SK-MEL-5 (cell line): ENCODE results near the gene PTH2R. TPM values are rescaled to one million over a fixed set of nuclear protein-coding genes. Genes with fewer than 3 reads are reported as not detected.
"Not testable (repeated sequence)": the region's sequence is repeated elsewhere in the genome, so short reads cannot be mapped to it uniquely, and the experiment has no call there.

ENCODE experiments used
- DNase-seq: peaks from one replicate; pipeline ENCODE4 v3.0.0-alpha.2; 2016; ENCODE audit warnings: low read depth, low spot score
- in situ Hi-C: cut with HindIII; loops from 2 replicates; pipeline ENCODE4 v1.10.0; 2016; ENCODE audit warnings: low sequenced_read_pairs, high pct_unique_total_duplicates, low pct_unique_long_range_greater_than_20kb
- total RNA-seq: library from RNA; depleted of rRNA; stranded (reverse); fragments of >200 nt; shearing (Covaris generic); gene quantifications from 2 replicates; pipeline ENCODE4 v1.2.3, GENCODE V29; 2014; rRNA removed

Gene PTH2R
- total RNA-seq, 1 experiment from 2014 or later: 0.13 TPM

- no peak for DNase-seq
- in situ Hi-C loops: no loop called here
These were observed 103.0 kb downstream of the PTH2R start for GRCh38 chr2:208509586-208509985.

GRCh38 chr2:208511016-208511415, 104.4 kb downstream of the PTH2R start:
- no peak for DNase-seq
- in situ Hi-C loops: no loop called here

- in situ Hi-C loops: no loop called here
- DNase-seq: no peak
These were observed 105.0 kb downstream of the PTH2R start for GRCh38 chr2:208511573-208511972.

GRCh38 chr2:208515099-208515498, 108.5 kb downstream of the PTH2R start:
- in situ Hi-C loops: no loop called here
- no peak for DNase-seq

- in situ Hi-C loops, DNase-seq: not testable (repeated sequence)
These were observed 116.5 kb downstream of the PTH2R start for GRCh38 chr2:208523069-208523468.

- in situ Hi-C loops, DNase-seq: not testable (repeated sequence)
These were observed 118.6 kb downstream of the PTH2R start for GRCh38 chr2:208525165-208525564.

GRCh38 chr2:208529796-208530195, 123.2 kb downstream of the PTH2R start:
- no peak for DNase-seq
- in situ Hi-C loops: no loop called here

- no peak for DNase-seq
- in situ Hi-C loops: no loop called here
These were observed 124.8 kb downstream of the PTH2R start for GRCh38 chr2:208531361-208531760.

- DNase-seq, in situ Hi-C loops: not testable (repeated sequence)
These were observed 129.0 kb downstream of the PTH2R start for GRCh38 chr2:208535578-208535977.

GRCh38 chr2:208541461-208541988, 134.9 kb downstream of the PTH2R start:
- in situ Hi-C loops: no loop called here
- no peak for DNase-seq

GRCh38 chr2:208541989-208542464, 135.4 kb downstream of the PTH2R start:
- in situ Hi-C loops: no loop called here
- no peak for DNase-seq

- in situ Hi-C loops: no loop called here
- no peak for DNase-seq
These were observed 136.0 kb downstream of the PTH2R start for GRCh38 chr2:208542465-208543041.

Other genes starting within 250 kb of the PTH2R start
- gene CRYGA, start 243.2 kb upstream of the PTH2R start, total RNA-seq: not detected in 2 replicates
- gene C2orf80, start 216.8 kb upstream of the PTH2R start, total RNA-seq: 0.32 and 0.45 TPM in 2 replicates
- 432 and 474 TPM in 2 replicates for gene IDH1, start 151.7 kb upstream of the PTH2R start, total RNA-seq
- 50.9 and 52.0 TPM in 2 replicates for gene PIKFYVE, start 140.5 kb upstream of the PTH2R start, total RNA-seq